Mucosa of descending colon (tissue), 3 donors: ENCODE results near the gene ATG10. TPM values are rescaled to one million over a fixed set of nuclear protein-coding genes. Genes with fewer than 3 reads are reported as not detected.
A peak's percentile ranks its signal among the peaks of the same experiment; 100 is the strongest.
"Not testable (repeated sequence)": the region's sequence is repeated elsewhere in the genome, so short reads cannot be mapped to it uniquely, and the experiment has no call there.

Experiments
- ATAC-seq: fragments of 200-7000 bp; cut with Tn5 transposase; one replicate; pipeline ENCODE4 v1.9.1; 2020; ENCODE audit warnings: mild to moderate bottlenecking, moderate library complexity
- DNase-seq, 3 donors: peaks; one replicate each; pipeline ENCODE4 v3.0.0-alpha.2; 2020
- H3K36me3 ChIP-seq: fragments of 200-600 bp; one replicate; pipeline ENCODE4 v1.8.0; 2021; ENCODE audit warnings: low read depth, mild to moderate bottlenecking
- H3K4me1 ChIP-seq: fragments of 200-600 bp; one replicate; pipeline ENCODE4 v1.8.0; 2021; ENCODE audit warnings: low read depth, mild to moderate bottlenecking
- H3K4me3 ChIP-seq: fragments of 200-600 bp; one replicate; pipeline ENCODE4 v1.8.0; 2021; ENCODE audit warnings: mild to moderate bottlenecking
- H3K9me3 ChIP-seq: fragments of 200-600 bp; one replicate; pipeline ENCODE4 v1.8.0; 2021; ENCODE audit warnings: mild to moderate bottlenecking
- intact Hi-C, 2 donors: fragments of 100-400 bp; cut with DNase I in 1 of 2; cut with micrococcal nuclease in 1 of 2; formaldehyde crosslinking; loops; one replicate each; pipeline versions ENCODE4 v1.11.0 to v1.11.1; 2022; cut with DNase I, micrococcal nuclease
- total RNA-seq, 3 donors: library from RNA; stranded (reverse); fragmentation: NEBNext Ultra II Directional in 2 of 3; extraction: Animal tissue kit (Norgen Biotek cat#: 25700) in 2 of 3; gene quantifications; one replicate each; pipeline versions ENCODE4 v1.2.1 to v1.2.4, GENCODE V29; 2021 to 2023
- TF ChIP-seq, protein P1 (sequence below): fragments of 200-600 bp; IDR thresholded peaks from one replicate; pipeline ENCODE4 v1.8.0; 2022; ENCODE audit warnings: antibody characterized with exemption, mild to moderate bottlenecking
- donor health status: DM: no; HTN: no; CAD: no; lungs with moderate emphysema.
- donor health status: DM: no; HTN: no; CAD: no.
- donor health status: DM: no; HTN: yes; CAD: no.

The ATG10 gene
- total RNA-seq, 3 donors from 2014 or later, result 5.9 to 8.8 (median 7.0) TPM

DNA sequence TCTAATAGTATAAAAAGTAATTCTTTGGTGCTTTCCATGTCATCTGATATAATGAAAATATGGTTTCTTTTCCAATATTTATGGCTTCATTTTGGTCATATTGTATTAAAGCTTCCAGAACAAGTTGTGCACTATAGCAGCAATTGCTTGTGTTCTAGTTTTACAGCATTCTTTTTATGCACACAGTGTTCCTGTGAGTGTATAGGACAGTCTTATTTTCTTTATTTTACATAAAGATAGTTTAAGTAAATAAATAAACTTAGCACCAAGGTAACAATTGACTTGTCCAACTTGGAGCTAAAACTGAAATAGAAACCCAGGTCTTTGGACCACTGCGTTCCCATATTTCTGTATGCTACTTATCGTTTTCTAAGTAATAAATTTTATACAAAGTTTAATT lies 38.9 kb downstream of the ATG10 start:
- no peaks in the 10 kb centered on the region for H3K36me3 ChIP-seq
- intact Hi-C loops, result no loop called here
- ATAC-seq (no peak), DNase-seq (no peak)
- H3K4me1 ChIP-seq, result no peaks in the 10 kb centered on the region
- TF ChIP-seq, protein P1, sequence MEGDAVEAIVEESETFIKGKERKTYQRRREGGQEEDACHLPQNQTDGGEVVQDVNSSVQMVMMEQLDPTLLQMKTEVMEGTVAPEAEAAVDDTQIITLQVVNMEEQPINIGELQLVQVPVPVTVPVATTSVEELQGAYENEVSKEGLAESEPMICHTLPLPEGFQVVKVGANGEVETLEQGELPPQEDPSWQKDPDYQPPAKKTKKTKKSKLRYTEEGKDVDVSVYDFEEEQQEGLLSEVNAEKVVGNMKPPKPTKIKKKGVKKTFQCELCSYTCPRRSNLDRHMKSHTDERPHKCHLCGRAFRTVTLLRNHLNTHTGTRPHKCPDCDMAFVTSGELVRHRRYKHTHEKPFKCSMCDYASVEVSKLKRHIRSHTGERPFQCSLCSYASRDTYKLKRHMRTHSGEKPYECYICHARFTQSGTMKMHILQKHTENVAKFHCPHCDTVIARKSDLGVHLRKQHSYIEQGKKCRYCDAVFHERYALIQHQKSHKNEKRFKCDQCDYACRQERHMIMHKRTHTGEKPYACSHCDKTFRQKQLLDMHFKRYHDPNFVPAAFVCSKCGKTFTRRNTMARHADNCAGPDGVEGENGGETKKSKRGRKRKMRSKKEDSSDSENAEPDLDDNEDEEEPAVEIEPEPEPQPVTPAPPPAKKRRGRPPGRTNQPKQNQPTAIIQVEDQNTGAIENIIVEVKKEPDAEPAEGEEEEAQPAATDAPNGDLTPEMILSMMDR, result no peak
- H3K4me3 ChIP-seq, result no peak overlapping the region
- no peaks in the 10 kb centered on the region for H3K9me3 ChIP-seq

DNA sequence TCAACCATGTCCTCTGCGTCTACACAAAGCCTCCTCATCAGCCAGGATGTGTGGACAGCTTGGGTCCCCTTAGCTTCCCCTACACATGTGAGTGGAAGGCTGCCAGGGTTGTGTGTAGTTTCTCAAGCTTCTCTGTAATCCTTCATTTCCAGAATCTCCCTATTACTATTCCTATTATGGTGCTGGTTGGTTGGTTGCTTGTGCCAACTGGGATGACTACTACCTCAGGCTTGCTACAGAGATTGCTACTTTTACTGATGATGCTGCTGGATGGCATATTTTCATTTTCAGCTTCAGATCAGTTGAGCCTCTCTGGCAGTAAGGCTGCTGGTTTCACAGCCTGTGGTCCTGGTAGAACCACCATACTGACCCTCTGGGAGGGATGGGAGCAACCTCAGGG lies 39.9 kb downstream of the ATG10 start:
- ATAC-seq (no peak), DNase-seq (no peak)
- TF ChIP-seq, protein P1, result no peak
- H3K36me3 ChIP-seq, result no peaks in the 10 kb centered on the region
- H3K4me1 ChIP-seq, result no peaks in the 10 kb centered on the region
- H3K9me3 ChIP-seq, result no peaks in the 10 kb centered on the region
- intact Hi-C loops, result no loop called here
- H3K4me3 ChIP-seq, result no peak overlapping the region

DNA sequence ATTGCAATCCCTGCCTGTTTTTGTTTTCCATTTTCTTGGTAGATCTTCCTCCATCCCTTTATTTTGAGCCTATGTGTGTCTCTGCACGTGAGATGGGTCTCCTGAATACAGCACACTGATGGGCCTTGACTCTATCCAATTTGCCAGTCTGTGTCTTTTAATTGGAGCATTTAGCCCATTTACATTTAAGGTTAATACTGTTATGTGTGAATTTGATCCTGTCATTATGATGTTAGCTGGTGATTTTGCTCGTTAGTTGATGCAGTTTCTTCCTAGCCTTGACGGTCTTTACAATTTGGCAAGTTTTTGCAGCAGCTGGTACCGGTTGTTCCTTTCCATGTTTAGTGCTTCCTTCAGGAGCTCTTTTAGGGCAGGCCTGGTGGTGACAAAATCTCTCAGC lies 42.8 kb downstream of the ATG10 start:
- DNase-seq, intact Hi-C loops, H3K36me3 ChIP-seq, ATAC-seq, H3K4me1 ChIP-seq, H3K9me3 ChIP-seq, H3K4me3 ChIP-seq: not testable (repeated sequence)

DNA sequence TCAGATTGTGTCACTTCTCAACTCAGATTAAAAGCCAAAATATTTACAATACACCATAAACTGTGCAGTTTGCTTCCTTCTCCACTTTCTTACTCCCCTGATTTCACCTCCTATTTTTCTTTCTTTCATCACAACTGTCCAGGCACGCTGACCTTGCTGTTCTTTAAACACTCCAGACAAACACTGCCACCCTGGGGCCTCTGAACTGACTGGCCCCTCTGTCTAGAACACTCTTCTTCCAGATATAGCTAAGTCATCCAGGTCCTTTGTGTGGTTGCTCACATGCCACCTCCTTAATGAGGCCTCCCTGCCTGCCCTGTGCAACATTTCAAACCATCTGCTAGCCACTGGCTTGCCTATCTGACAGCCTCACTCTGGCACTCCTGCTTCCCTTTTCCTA lies 46.6 kb downstream of the ATG10 start:
- H3K36me3 ChIP-seq, result no peaks in the 10 kb centered on the region
- TF ChIP-seq, protein P1, result no peak
- H3K9me3 ChIP-seq, result no peaks in the 10 kb centered on the region
- intact Hi-C loops, result no loop called here
- ATAC-seq (no peak), DNase-seq (no peak)
- no peak overlapping the region for H3K4me3 ChIP-seq
- H3K4me1 ChIP-seq, result no peaks in the 10 kb centered on the region

DNA sequence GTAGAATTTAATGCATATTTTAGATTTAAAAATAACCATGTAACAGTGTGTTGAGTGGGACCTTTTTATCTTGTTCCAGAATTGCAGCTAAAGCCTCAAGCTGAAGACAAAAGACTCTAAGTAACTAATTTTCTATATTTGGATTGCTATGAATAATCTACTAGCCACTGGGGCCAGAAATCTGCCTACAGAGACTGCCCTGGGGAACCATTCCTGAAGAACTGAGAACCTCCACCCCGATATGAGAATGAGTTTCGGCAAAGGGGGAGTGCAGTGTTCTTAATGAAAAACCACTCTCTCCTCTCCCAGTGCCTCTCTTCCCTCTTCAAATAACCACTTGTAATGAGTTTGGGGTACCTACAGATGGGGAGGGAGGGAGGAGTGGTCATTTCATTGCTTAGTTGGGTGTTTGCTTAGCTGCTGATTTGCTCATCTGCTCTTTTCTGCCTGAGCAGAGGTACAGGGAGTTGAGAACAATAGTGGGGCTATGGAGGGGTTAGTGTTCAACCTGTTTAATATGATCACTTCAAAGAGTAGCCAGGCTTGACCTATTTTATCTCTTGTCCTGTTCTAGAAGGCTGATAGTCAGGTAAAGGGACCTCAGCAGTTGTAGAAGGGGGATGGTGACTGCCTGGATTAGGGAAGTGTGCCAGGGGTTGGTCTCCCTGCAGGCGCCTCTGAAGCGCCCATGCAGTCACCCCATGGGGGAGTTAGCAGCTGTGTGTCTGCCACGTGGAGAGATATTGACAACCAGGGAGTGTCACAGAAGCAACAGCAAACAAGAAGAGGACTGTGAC lies 47.7 kb downstream of the ATG10 start:
- Histone ChIP-seq H3K4me3 (no peak overlapping the region), H3K9me3 (no peaks in the 10 kb centered on the region), H3K36me3 (no peaks in the 10 kb centered on the region), H3K4me1 (no peaks in the 10 kb centered on the region)
- intact Hi-C loops, result no loop called here
- TF ChIP-seq, protein P1, result no peak
- ATAC-seq, result peak; percentile 18
- no peak for DNase-seq

DNA sequence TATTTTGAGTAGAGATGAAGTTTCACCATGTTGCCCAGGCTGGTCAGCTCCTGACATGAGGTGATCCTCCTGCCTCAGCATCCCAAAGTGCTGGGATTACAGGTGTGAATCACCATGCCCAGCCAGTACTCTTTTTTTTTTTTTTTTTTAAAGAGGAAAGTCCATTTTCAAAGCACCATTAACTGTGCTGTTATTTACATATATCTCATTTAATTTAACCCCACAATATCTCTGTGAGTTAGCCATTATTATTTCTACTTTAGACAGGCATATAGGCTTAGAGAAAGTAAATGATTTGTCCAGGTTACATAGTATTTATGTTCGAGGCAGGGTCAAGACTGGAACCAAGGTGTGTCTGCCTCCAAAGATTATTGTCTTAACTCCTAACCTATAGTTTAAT lies 50.7 kb downstream of the ATG10 start:
- intact Hi-C loops, result no loop called here
- Histone ChIP-seq H3K4me3 (no peak overlapping the region), H3K9me3 (no peaks in the 10 kb centered on the region), H3K36me3 (no peaks in the 10 kb centered on the region), H3K4me1 (no peaks in the 10 kb centered on the region)
- ATAC-seq (no peak), DNase-seq (no peak)
- TF ChIP-seq, protein P1, result no peak
